ENCODE measurements around the gene FURIN. TPM values are rescaled to one million over a fixed set of nuclear protein-coding genes. Genes with fewer than 3 reads are reported as not detected.

Gene FURIN
- total and polyA plus RNA-seq, 4 experiments from 2014 or later = 1.6 to 40.3 (median 24.4) TPM

GRCh38 chr15:90869601-90870353, 1.4 kb downstream of the FURIN start:
- DNase-seq = peak in 1 of 5 donors; percentile 69
- Mint-ChIP-seq H3K4me3 (peak overlapping the region; percentile 84 to 96 (median 88)), H3K27me3 (no peaks in the 10 kb centered on the region), H3K27ac (peak overlapping the region; percentile 92 to 98 (median 94)), H3K9me3 (no peaks in the 10 kb centered on the region), H3K36me3 (peaks cover 0 to 11% of the 10 kb centered on the region in 2 donors), H3K4me1 (peaks cover 23 to 65% (median 40%) of the 10 kb centered on the region in 4 donors)
- Histone ChIP-seq H3K4me1 (ENCODE audit: insufficient read depth, low read length) (peaks cover 46% of the 10 kb centered on the region), H3K27ac (ENCODE audit: low read depth, low read length) (peak overlapping the region; percentile 68), H3K36me3 (ENCODE audit: insufficient read depth, low read length) (no peaks in the 10 kb centered on the region), H3K27me3 (ENCODE audit: insufficient read depth, low read length) (no peaks in the 10 kb centered on the region), H3K9me3 (ENCODE audit: control insufficient read depth in 1 of 2, low read length in 2 of 2) (no peaks in the 10 kb centered on the region), H3K4me3 (ENCODE audit: low read length in 2 of 2) (peak overlapping the region in 1 of 2 donors; percentile 42)
- ChIA-PET POLR2A (ENCODE audit: partially characterized antibody) (interaction anchor here (0.6 to 2.2 kb wide), 4 partner anchors 10 to 153 kb away, joined by 3 to 14 read pairs (median 4); partner anchors contain the start of gene BLM), CTCF (ENCODE audit: partially characterized antibody) (interaction anchor here (0.6 to 1.3 kb wide), 3 partner anchors 18 to 65 kb away, joined by 3 read pairs; partner anchors contain the start of gene UNC45A)
- intact Hi-C loops (cut with micrococcal nuclease) = loop anchor here (2.0 kb wide), 2 partner anchors 13 to 153 kb away; partner anchors contain the start of gene BLM

DNA sequence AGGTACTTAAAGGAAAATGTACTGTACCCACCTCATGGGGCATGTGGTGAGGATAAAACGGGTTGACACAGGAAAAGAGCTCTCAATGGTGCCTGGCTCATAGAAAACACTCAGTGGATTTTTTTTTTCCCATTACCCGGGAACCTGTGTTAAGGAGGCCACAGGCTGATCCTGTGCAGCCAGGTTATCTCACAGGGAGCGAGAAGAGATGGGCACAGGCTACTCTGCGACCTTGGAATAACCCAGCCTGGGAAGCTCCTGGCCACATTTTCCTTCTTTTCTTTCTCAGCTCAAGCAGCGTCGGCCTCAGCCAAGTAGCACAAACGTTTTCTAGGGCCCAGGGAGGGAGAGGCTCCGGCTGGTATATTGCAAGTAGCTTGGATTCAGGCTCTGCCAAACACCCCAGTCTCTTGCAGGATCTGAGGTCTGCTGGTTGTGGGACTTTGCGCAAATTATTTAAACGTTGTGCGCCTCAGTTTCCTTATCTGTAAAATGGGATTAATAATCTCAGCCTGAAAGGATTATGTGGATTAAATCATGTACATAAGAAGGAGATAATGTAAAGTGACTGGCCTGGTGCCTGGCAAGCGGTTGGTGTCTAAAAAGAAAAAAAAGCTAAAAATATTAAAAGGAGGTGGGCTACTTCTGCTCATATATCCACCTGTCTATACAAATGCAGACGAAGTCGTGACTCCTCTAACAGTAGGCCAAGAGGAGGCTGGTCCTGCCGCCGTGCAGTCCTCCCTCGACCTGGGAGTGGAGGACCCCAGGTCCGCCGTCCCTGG, 2.2 kb downstream of the FURIN start:
- peak overlapping the region; percentile 42 to 57 for H3K4me3 ChIP-seq (ENCODE audit: low read length in 2 of 2)
- no peaks in the 10 kb centered on the region for H3K36me3 ChIP-seq (ENCODE audit: insufficient read depth, low read length)
- no peaks in the 10 kb centered on the region for H3K9me3 ChIP-seq (ENCODE audit: control insufficient read depth in 1 of 2, low read length in 2 of 2)
- H3K36me3 Mint-ChIP-seq = peaks cover 0 to 11% of the 10 kb centered on the region in 2 donors
- DNase-seq = peak in 1 of 5 donors; percentile 26
- H3K27me3 Mint-ChIP-seq = no peaks in the 10 kb centered on the region
- ChIA-PET CTCF (ENCODE audit: partially characterized antibody) (interaction anchor here (0.6 to 1.7 kb wide), 4 partner anchors 19 to 64 kb away, joined by 3 to 4 read pairs (median 3); partner anchors contain the start of genes HDDC3 and UNC45A), POLR2A (ENCODE audit: partially characterized antibody) (interaction anchor here (0.6 to 2.2 kb wide), 15 partner anchors 11 to 637 kb away, joined by 3 to 15 read pairs (median 4); partner anchors contain the start of genes BLM, CIB1, GDPGP1 and UNC45A)
- intact Hi-C loops (cut with micrococcal nuclease) = loop anchor here (2.0 kb wide), 2 partner anchors 14 to 154 kb away; partner anchors contain the start of gene BLM
- H3K27ac Mint-ChIP-seq = peak overlapping the region; percentile 92 to 98 (median 94)
- no peaks in the 10 kb centered on the region for H3K27me3 ChIP-seq (ENCODE audit: insufficient read depth, low read length)
- H3K4me1 ChIP-seq (ENCODE audit: insufficient read depth, low read length) = peaks cover 46% of the 10 kb centered on the region
- H3K4me3 Mint-ChIP-seq = peak overlapping the region; percentile 84 to 96 (median 88)
- H3K4me1 Mint-ChIP-seq = peaks cover 23 to 65% (median 40%) of the 10 kb centered on the region in 4 donors
- H3K9me3 Mint-ChIP-seq = no peaks in the 10 kb centered on the region
- H3K27ac ChIP-seq (ENCODE audit: low read depth, low read length) = peak overlapping the region; percentile 68

DNA sequence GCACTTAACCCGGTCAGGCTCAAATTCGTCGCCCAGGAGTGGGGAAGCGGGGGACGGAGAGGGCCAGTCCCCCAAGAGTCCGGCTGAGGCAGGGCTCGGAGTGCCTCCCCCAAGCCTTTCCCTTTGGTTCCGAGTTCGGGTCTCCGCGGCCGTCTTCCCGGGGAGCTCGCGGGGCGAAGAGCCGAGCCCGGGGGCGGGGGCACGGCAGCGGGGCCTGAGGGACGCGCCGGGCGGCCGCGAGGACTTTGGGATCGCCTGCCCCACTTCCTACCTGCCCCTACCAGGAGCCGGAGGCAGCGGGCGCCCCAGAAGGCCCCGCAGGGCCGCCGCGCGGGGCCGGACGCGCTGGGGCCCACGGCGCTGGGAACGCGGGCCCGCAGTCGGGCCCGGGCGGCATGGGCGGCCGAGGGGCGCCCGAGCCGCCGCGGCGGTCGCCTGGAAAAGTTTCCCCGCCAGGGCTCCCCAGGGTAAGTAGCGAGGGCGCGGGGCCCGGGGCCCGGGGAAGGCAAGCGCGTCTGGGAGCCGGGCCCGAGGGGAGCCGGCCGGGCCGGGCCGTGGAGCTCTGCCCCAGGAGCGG, 2.8 kb downstream of the FURIN start:
- H3K4me3 ChIP-seq (ENCODE audit: low read length in 2 of 2) = peak overlapping the region; percentile 42 to 57
- H3K36me3 Mint-ChIP-seq = peaks cover 0 to 13% of the 10 kb centered on the region in 2 donors
- DNase-seq = peak in 4 of 5 donors; percentile 25 to 57 (median 41)
- H3K4me1 ChIP-seq (ENCODE audit: insufficient read depth, low read length) = peaks cover 46% of the 10 kb centered on the region
- H3K27ac ChIP-seq (ENCODE audit: low read depth, low read length) = peak overlapping the region; percentile 68
- intact Hi-C loops (cut with micrococcal nuclease) = loop anchor here (2.0 kb wide), 2 partner anchors 14 to 154 kb away; partner anchors contain the start of gene BLM
- peak overlapping the region; percentile 84 to 96 (median 88) for H3K4me3 Mint-ChIP-seq
- no peaks in the 10 kb centered on the region for H3K27me3 Mint-ChIP-seq
- ChIA-PET CTCF (ENCODE audit: partially characterized antibody) (interaction anchor here (1.0 to 1.7 kb wide), 5 partner anchors 14 to 223 kb away, joined by 3 to 4 read pairs (median 3); partner anchors contain the start of genes HDDC3 and UNC45A), POLR2A (ENCODE audit: partially characterized antibody) (interaction anchor here (0.6 to 2.2 kb wide), 17 partner anchors 11 to 637 kb away, joined by 3 to 15 read pairs (median 4); partner anchors contain the start of genes BLM, CIB1, FES and GDPGP1)
- H3K36me3 ChIP-seq (ENCODE audit: insufficient read depth, low read length) = peaks cover under 1% of the 10 kb centered on the region
- peaks cover 23 to 65% (median 40%) of the 10 kb centered on the region in 4 donors for H3K4me1 Mint-ChIP-seq
- H3K9me3 Mint-ChIP-seq = no peaks in the 10 kb centered on the region
- H3K9me3 ChIP-seq (ENCODE audit: control insufficient read depth in 1 of 2, low read length in 2 of 2) = no peaks in the 10 kb centered on the region
- peak overlapping the region; percentile 92 to 98 (median 94) for H3K27ac Mint-ChIP-seq
- H3K27me3 ChIP-seq (ENCODE audit: insufficient read depth, low read length) = no peaks in the 10 kb centered on the region

DNA sequence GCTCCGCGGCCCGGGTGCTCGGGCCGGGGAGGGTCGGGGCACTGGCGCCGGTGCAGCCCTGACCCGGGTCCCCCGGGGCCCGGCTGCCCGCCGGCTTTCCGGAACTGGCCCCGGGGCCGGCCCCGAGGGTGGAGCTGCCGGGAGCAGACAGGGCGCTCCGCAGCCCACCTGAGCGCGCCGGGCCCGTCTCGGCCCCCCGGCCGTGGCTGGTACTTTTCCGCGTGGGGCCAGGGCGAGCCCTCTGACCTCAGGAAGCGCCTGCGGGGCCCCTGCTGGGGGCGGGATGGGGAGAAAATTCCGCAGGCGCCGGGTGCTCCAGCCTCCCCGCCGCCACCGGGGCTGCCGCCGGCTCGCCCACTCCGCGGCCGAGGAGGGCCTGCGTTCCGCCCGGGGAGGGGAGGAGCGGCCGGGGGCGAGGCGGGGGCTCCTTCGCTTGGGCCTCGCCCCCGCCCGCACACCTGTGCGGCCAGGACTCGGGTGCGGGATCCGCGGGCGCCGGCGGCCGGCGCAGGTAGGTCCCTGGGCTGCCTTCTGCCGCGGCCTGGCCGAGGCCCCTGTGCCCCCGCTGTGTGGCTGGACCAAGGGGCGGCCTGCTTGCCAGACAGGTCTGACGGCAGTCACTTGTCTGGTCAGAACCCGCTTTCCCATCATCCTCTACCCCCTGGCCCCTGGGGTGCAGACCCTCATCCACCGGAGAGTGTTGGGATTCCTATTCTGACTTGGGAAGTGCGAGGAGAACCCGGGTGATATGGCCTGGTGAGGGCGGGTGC, 3.5 kb downstream of the FURIN start:
- no peak for DNase-seq
- Histone ChIP-seq H3K4me1 (ENCODE audit: insufficient read depth, low read length) (peaks cover 46% of the 10 kb centered on the region), H3K27me3 (ENCODE audit: insufficient read depth, low read length) (no peaks in the 10 kb centered on the region), H3K4me3 (ENCODE audit: low read length in 2 of 2) (peak overlapping the region; percentile 57 to 88), H3K9me3 (ENCODE audit: control insufficient read depth in 1 of 2, low read length in 2 of 2) (no peaks in the 10 kb centered on the region), H3K36me3 (ENCODE audit: insufficient read depth, low read length) (peaks cover 7% of the 10 kb centered on the region), H3K27ac (ENCODE audit: low read depth, low read length) (peak overlapping the region; percentile 60)
- ChIA-PET POLR2A (ENCODE audit: partially characterized antibody) (interaction anchor here (0.6 to 2.2 kb wide), 17 partner anchors 10 to 638 kb away, joined by 3 to 15 read pairs (median 4); partner anchors contain the start of genes BLM, CIB1, FES and GDPGP1), CTCF (ENCODE audit: partially characterized antibody) (interaction anchor here (1.0 to 1.7 kb wide), 3 partner anchors 14 to 224 kb away, joined by 3 to 4 read pairs (median 4); partner anchors contain the start of gene HDDC3)
- Mint-ChIP-seq H3K27me3 (no peaks in the 10 kb centered on the region), H3K9me3 (no peaks in the 10 kb centered on the region), H3K4me3 (peak overlapping the region; percentile 86 to 89 (median 88)), H3K4me1 (peaks cover 23 to 59% (median 40%) of the 10 kb centered on the region in 4 donors), H3K36me3 (peaks cover 0 to 20% of the 10 kb centered on the region in 2 donors), H3K27ac (peak overlapping the region; percentile 80 to 94 (median 92))
- intact Hi-C loops (cut with micrococcal nuclease) = loop anchor here (2.0 kb wide), 2 partner anchors 15 to 155 kb away; partner anchors contain the start of gene BLM

DNA sequence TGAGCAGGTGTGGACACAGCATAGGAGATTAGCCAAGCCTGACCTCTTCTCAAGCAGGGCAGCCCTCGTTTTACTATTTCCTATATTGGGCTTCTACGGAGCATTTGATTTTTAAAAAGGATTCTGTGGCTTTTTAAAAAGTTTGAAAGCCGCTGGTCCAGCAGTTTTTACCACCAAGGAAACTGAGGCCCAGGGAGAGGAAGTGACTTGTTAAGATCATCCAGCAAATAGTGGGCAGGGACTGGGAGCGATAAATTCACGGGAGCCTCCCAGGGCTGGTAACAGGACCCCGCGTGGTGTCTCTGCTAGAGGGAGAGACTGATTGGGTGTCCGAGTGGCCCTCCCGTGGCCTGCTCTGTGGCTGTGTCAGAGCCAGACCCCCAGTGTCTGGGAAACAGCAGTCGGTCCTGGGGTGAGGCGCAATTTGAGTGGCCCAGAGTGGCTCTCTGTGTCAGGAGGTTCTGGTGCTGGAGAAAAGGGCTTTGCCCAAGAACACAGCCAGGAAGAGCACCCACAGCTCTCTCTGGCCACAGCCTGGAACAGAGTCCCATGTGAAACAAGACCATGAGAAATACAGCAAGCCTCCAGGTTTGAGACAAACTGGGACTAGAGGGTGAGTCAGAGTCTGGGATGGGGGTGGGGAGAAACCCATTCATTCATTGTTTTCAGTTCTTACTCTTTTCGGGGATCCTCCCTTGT, 4.2 kb downstream of the FURIN start:
- Mint-ChIP-seq H3K4me1 (peaks cover 23 to 59% (median 40%) of the 10 kb centered on the region in 4 donors), H3K27me3 (no peaks in the 10 kb centered on the region), H3K36me3 (peaks cover 2 to 26% of the 10 kb centered on the region in 2 donors), H3K9me3 (no peaks in the 10 kb centered on the region), H3K27ac (peak overlapping the region; percentile 80 to 94 (median 92)), H3K4me3 (peak overlapping the region; percentile 86 to 89 (median 88))
- intact Hi-C loops (cut with micrococcal nuclease) = no loop called here
- H3K27ac ChIP-seq (ENCODE audit: low read depth, low read length) = peak overlapping the region; percentile 60
- peaks cover 14% of the 10 kb centered on the region for H3K36me3 ChIP-seq (ENCODE audit: insufficient read depth, low read length)
- peaks cover 46% of the 10 kb centered on the region for H3K4me1 ChIP-seq (ENCODE audit: insufficient read depth, low read length)
- peak overlapping the region; percentile 57 to 88 for H3K4me3 ChIP-seq (ENCODE audit: low read length in 2 of 2)
- POLR2A ChIA-PET (ENCODE audit: partially characterized antibody) = interaction anchor here (1.5 to 2.0 kb wide), 3 partner anchors 30 to 156 kb away, joined by 4 to 12 read pairs (median 12); partner anchors contain the start of genes BLM, MAN2A2 and RCCD1
- CTCF ChIA-PET (ENCODE audit: partially characterized antibody) = interaction anchor here (0.5 to 2.6 kb wide), 2 partner anchors 11 to 13 kb away, joined by 6 to 19 read pairs; no protein-coding TSS in a partner anchor
- no peaks in the 10 kb centered on the region for H3K9me3 ChIP-seq (ENCODE audit: control insufficient read depth in 1 of 2, low read length in 2 of 2)
- no peaks in the 10 kb centered on the region for H3K27me3 ChIP-seq (ENCODE audit: insufficient read depth, low read length)
- peak in 1 of 5 donors; percentile 57 for DNase-seq

Data from CD4-positive, alpha-beta memory T cell (primary cell).